GM12872 (cell line): ENCODE data around the gene GPR31.

Experiments used
- CTCF ChIP-seq: IDR thresholded peaks from 3 replicates; pipeline ENCODE4 v1.5.1; 2011; ENCODE audit warnings: low read depth, mild to moderate bottlenecking, low read length, moderate library complexity; ENCODE audit not compliant: insufficient read depth

The GPR31 gene

GRCh38 chr6:167157863-167158262 is at the start of gene GPR31:
GPR31 (minus strand) TSS chr6:167157980; CDS start chr6:167157831, 149 bp downstream.
- no peak for TF ChIP-seq CTCF

- no peak for TF ChIP-seq CTCF
These were observed 49.7 kb upstream of the GPR31 start for GRCh38 chr6:167207527-167207926.

GRCh38 chr6:167200806-167201205 is 43.0 kb upstream of the GPR31 start:
- no peak for TF ChIP-seq CTCF

- TF ChIP-seq CTCF, result no peak
These were observed 8.2 kb upstream of the GPR31 start for GRCh38 chr6:167165858-167166471.

GRCh38 chr6:167164261-167164660 is 6.5 kb upstream of the GPR31 start:
- no peak for TF ChIP-seq CTCF

GRCh38 chr6:167163476-167164011 is 5.8 kb upstream of the GPR31 start:
- TF ChIP-seq CTCF, result no peak

- TF ChIP-seq CTCF, result no peak
These were observed 4.8 kb upstream of the GPR31 start for GRCh38 chr6:167162591-167162990.
